AG08396 (cell line): ENCODE results near the gene PHETA2.
A peak's percentile ranks its signal among the peaks of the same experiment; 100 is the strongest.
"Not testable (repeated sequence)": the region's sequence is repeated elsewhere in the genome, so short reads cannot be mapped to it uniquely, and the experiment has no call there.

ENCODE experiments used
- DNase-seq: peaks from one replicate; pipeline ENCODE4 v3.0.0; 2012; ENCODE audit warnings: low spot score, mixed read lengths

PHETA2 gene

DNA sequence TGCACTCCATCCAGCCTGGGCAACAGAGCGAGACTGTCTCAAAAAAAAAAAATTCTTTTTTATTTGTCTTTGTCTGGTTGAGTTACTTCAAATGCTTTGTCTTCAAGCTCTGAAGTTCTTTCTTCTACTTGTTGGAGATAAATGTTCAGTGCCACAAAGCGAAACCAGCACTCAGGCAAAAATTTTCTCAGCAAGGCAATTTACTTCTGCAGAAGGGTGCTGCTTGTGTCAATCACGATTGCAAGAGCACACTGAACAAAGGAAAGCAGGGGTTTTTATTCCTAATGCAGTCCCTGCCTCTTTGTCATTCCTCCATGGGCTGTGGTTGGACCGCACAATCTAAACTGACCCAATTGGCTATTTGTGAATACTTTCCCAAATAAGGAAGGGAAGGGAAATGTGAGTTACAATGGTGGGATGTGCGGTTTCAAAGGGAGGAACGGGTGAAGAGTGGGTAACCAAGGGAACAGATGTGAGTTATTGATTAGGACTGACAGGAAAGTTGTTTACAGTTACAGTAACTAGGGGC lies 30.3 kb downstream of the PHETA2 start:
- DNase-seq, result not testable (repeated sequence)

DNA sequence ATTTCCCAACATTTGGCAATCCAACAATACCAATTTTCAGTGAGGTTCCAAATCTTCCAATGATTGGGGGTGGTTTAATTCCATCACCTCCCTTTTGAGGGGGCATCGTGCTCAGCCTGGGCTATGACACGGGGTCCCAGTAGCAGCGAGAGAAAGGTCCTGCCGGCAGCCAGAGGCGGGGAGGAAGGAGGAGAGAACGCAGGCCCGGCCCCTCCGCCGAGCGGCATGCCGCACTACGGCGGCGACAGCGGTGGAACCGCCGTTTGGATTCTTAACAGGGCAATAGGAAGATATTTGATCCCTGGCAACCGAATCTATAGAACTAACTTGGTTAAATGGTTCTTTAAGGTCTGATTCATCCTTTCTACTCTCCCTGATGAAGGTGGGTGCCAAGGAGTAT lies 34.8 kb downstream of the PHETA2 start:
- DNase-seq, result no peak

DNA sequence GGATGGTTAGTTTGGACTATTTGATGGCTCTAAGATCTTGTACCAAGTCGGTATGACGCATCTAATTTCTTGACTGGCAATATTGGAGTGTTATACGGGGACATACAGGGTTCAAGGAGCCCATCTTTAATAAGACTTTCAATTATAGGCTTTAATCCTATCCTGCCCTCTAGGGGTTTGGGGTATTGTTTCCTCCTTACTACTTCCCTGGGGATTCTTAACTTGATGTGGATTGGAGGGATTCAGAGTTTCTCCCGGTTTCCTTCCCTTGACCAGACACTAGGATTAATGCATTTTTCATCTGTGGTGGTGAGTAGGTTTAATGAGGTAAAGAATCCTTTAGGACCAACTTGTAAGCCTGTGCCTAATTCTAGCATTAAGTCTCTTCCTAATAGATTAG lies 37.8 kb downstream of the PHETA2 start:
- DNase-seq, result no peak

DNA sequence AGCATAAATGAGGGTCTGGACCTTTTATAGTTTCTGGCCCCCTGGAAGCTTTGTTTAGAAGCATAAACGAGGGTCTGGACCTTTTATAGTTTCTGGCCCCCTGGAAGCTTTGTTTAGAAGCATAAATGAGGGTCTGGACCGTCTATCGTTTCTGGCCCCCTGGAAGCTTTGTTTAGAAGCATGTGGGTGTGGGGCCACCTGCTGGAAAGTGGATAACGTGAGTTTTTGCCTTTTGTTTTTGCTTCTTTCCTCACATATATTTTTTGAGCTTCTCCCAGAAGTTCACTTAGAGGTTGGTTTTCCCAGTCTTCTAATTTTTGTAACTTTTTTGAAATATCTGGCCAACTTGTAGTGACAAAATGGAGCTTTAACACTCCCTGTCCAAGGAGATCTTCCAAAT lies 38.7 kb downstream of the PHETA2 start:
- not testable (repeated sequence) for DNase-seq

DNA sequence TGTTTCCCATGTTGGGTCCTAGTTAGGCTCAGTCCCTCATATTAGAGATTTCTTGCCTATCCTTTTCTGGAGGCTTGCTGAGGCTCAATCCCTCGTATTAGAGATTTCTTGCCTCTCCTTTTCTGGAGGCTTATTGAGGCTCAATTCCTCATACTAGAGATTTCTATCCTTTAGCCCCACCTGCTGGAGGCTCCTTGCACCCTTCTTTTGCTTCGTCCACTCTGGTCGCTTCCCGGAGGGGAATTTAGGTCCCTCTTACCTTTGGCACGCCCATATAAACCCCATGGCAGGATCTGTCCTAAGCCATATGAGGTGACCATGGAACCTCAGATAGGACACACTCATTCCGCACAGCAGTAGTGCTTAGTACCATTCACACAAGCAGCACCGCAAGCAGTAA lies 40.7 kb downstream of the PHETA2 start:
- peak; percentile 43 for DNase-seq

DNA sequence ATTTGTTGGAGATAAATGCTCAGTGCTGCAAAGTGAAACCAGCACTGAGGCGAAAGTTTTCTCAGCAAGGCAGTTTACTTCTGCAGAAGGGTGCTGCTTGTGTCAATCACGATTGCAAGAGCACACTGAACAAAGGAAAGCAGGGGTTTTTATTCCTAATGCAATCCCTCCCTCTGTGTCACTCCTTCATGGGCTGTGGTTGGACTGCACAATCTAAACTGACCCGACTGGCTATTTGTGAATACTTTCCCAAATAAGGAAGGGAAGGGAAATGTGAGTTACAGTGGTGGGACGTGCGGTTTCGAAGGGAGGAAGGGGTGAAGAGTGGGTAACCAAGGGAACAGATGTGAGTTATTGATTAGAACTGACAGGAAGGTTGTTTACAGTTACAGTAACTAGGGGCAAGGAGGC lies 41.4 kb downstream of the PHETA2 start:
- not testable (repeated sequence) for DNase-seq

DNA sequence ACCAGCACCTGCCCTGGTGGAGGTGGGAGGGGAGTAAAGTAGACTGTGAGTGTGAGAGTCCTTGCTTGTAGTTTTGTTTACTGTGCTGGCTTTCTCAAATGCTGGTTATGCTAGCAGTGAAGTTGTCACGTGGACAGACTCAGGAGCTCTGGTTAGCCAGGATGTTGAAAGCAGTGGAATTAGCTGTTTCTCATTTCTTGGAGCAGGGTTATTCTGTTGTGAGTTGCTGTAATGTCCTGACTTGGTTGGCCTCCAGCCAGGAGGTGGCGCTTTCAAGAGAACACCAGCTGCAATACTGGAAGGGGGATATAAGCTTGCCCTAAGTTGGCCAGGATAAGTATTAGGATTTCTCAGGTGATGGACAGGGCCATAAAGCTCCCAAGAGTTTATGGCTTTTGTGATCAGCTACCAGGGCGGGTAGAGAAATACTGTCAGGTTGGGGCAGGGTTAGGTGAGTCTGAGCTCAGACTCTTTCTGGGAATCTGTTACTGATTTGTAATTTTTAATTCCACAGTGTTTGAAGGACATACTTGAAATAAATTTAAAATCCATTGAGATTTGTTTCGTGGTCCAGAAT lies 42.9 kb downstream of the PHETA2 start:
- no peak for DNase-seq

DNA sequence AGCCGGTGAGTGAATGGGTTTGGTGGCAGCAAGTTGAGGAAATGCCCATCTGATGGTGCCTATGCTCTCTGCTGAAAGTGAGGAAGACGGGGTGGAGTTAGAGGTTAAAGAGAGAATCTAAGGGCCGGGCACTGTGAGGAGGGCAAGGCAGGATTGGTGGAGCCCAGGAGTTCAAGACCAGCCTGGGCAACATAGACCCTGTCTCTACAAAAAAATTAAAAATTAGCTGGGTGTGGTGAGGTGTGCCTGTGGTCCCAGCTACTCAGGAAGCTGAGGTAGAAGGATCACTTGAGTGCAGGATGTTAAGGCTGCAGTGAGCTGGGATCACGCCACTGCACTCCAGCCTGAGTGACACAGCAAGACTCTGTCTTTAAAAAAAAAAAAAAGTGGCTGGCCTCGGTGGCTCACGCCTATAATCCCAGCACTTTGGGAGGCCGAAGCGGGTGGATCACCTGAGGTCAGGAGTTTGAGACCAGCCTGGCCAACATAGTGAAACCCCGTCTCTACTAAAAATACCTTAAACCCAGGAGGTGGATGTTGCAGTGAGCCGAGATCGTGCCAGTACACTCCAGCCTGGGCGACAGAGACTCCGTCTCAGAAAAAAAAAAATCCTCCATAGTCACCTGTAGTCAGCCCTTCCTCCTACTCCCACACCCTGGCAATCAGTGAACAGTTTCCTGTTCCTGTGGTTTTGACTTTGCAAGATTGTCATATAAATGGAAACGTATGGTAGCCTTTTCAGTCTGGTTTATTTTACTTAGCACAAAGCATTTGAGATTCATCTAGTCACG lies 46.4 kb downstream of the PHETA2 start:
- DNase-seq, result not testable (repeated sequence)

DNA sequence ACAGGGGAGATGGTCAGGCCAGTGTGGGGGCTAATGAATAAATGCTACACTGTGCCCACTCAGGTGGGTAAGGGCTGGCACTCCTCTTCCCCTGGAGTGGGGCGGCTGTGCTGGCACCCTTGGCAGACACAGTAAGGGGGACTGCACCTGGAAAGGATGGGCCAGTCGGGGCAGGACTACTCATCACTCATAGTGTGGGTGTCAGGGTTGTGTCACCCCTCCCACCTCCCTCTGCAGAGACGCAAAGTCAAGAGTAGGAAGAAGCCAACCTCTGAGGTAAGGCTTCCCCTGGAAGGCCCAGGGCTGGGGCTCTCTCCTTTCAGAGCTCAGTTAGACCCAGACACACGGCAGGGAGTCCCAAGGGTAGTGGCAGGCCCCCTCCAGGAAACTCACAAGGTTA lies 49.5 kb downstream of the PHETA2 start:
- DNase-seq, result not testable (repeated sequence)

DNA sequence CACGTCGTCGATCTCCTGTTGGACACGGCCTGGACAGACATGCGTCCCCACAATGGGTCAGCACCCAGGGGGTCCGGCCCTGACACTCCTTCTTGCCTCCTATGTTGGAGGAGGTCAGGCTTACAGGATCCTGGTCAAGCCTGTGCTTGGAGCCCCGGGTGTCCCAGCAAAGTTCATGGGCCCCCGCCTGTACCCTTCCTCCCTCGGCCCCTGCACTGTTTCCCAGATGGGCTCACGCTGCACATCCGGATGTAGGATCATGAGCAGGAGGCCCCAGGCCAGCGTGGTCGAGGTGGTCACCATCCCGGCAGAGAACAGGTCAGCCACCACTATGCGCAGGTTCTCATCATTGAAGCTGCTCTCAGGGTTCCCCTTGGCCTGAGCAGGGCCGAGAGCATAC lies 53.6 kb downstream of the PHETA2 start:
- DNase-seq, result no peak

DNA sequence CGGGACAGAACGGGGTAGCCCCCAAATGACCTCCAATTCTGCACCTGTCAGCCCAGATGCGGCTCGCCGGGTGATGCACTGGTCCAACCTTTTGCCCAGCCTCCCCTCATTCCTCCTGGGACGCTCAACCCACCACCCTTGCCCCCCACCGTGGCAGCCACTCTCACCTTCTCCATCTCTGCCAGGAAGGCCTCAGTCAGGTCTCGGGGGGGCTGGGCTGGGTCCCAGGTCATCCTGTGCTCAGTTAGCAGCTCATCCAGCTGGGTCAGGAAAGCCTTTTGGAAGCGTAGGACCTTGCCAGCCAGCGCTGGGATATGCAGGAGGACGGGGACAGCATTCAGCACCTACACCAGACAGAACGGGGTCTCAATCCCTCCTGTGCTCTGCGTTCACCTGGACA lies 54.0 kb downstream of the PHETA2 start:
- not testable (repeated sequence) for DNase-seq
